ENCODE measurements around the gene SLC25A13. TPM values are rescaled to one million over a fixed set of nuclear protein-coding genes. Genes with fewer than 3 reads are reported as not detected.

SLC25A13 gene
- total and polyA plus RNA-seq, 9 of the 15 experiments (the other 6 are each of a cell fraction or from before 2014, with no cell fraction given): 21.4 to 80.2 (median 58.7) TPM

GRCh38 chr7:96321658-96322372 lies at the start of gene SLC25A13 (continued):
- TF ChIP-seq, protein P1, sequence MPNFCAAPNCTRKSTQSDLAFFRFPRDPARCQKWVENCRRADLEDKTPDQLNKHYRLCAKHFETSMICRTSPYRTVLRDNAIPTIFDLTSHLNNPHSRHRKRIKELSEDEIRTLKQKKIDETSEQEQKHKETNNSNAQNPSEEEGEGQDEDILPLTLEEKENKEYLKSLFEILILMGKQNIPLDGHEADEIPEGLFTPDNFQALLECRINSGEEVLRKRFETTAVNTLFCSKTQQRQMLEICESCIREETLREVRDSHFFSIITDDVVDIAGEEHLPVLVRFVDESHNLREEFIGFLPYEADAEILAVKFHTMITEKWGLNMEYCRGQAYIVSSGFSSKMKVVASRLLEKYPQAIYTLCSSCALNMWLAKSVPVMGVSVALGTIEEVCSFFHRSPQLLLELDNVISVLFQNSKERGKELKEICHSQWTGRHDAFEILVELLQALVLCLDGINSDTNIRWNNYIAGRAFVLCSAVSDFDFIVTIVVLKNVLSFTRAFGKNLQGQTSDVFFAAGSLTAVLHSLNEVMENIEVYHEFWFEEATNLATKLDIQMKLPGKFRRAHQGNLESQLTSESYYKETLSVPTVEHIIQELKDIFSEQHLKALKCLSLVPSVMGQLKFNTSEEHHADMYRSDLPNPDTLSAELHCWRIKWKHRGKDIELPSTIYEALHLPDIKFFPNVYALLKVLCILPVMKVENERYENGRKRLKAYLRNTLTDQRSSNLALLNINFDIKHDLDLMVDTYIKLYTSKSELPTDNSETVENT (CRISPR knock-in tag; IDR thresholded peaks at IDR 0.05): no peak; the same call in 1 of the 2 replicates
- TF ChIP-seq ZFPM2 (CRISPR knock-in tag; IDR thresholded peaks at IDR 0.05) (0 out of 2 replicates have a peak, but pooled peaks have one; percentile 76), ZZZ3 (IDR thresholded peaks at IDR 0.05) (no peak), KDM1A (IDR thresholded peaks at IDR 0.05) (no peak), GABPB1 (CRISPR knock-in tag; IDR thresholded peaks at IDR 0.05) (peak; percentile 82), ERF (CRISPR knock-in tag; IDR thresholded peaks at IDR 0.05) (no peak; the same call in 1 of the 2 replicates), PRPF4 (IDR thresholded peaks at IDR 0.05; ENCODE audit: insufficient read depth, low read depth, low read length, poor library complexity, severe bottlenecking) (peak; percentile 78), YBX1 (IDR thresholded peaks at IDR 0.05) (no peak), RBM39 (optimal IDR thresholded peaks at IDR 0.05; ENCODE audit: low read depth, low read length) (peak; percentile 3), STAT5A (IDR thresholded peaks at IDR 0.05; ENCODE audit: borderline replicate concordance, low read length) (no peak), CHD2 (IDR thresholded peaks at IDR 0.05; ENCODE audit: low read depth, low read length) (peak; percentile 31; the same call in 1 of the 2 replicates), EHMT2 (IDR thresholded peaks at IDR 0.05) (peak; percentile 98), MEF2D (tag; conservative IDR thresholded peaks at IDR 0.05; ENCODE audit: low read depth) (no peak), ZC3H4 (CRISPR knock-in tag; IDR thresholded peaks at IDR 0.05; ENCODE audit: borderline replicate concordance) (peak; percentile 19; the same call in 1 of the 2 replicates)
- TF ChIP-seq, protein P2, sequence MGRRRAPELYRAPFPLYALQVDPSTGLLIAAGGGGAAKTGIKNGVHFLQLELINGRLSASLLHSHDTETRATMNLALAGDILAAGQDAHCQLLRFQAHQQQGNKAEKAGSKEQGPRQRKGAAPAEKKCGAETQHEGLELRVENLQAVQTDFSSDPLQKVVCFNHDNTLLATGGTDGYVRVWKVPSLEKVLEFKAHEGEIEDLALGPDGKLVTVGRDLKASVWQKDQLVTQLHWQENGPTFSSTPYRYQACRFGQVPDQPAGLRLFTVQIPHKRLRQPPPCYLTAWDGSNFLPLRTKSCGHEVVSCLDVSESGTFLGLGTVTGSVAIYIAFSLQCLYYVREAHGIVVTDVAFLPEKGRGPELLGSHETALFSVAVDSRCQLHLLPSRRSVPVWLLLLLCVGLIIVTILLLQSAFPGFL (CRISPR knock-in tag; IDR thresholded peaks at IDR 0.05): 0 out of 2 replicates have a peak, but pooled peaks have one; percentile 69
- TF ChIP-seq, protein P3, sequence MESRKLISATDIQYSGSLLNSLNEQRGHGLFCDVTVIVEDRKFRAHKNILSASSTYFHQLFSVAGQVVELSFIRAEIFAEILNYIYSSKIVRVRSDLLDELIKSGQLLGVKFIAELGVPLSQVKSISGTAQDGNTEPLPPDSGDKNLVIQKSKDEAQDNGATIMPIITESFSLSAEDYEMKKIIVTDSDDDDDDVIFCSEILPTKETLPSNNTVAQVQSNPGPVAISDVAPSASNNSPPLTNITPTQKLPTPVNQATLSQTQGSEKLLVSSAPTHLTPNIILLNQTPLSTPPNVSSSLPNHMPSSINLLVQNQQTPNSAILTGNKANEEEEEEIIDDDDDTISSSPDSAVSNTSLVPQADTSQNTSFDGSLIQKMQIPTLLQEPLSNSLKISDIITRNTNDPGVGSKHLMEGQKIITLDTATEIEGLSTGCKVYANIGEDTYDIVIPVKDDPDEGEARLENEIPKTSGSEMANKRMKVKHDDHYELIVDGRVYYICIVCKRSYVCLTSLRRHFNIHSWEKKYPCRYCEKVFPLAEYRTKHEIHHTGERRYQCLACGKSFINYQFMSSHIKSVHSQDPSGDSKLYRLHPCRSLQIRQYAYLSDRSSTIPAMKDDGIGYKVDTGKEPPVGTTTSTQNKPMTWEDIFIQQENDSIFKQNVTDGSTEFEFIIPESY (CRISPR knock-in tag; IDR thresholded peaks at IDR 0.05): peak; percentile 84
- TF ChIP-seq, protein P4, sequence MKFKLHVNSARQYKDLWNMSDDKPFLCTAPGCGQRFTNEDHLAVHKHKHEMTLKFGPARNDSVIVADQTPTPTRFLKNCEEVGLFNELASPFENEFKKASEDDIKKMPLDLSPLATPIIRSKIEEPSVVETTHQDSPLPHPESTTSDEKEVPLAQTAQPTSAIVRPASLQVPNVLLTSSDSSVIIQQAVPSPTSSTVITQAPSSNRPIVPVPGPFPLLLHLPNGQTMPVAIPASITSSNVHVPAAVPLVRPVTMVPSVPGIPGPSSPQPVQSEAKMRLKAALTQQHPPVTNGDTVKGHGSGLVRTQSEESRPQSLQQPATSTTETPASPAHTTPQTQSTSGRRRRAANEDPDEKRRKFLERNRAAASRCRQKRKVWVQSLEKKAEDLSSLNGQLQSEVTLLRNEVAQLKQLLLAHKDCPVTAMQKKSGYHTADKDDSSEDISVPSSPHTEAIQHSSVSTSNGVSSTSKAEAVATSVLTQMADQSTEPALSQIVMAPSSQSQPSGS (CRISPR knock-in tag; IDR thresholded peaks at IDR 0.05): no peak
- TF ChIP-seq, protein P5, sequence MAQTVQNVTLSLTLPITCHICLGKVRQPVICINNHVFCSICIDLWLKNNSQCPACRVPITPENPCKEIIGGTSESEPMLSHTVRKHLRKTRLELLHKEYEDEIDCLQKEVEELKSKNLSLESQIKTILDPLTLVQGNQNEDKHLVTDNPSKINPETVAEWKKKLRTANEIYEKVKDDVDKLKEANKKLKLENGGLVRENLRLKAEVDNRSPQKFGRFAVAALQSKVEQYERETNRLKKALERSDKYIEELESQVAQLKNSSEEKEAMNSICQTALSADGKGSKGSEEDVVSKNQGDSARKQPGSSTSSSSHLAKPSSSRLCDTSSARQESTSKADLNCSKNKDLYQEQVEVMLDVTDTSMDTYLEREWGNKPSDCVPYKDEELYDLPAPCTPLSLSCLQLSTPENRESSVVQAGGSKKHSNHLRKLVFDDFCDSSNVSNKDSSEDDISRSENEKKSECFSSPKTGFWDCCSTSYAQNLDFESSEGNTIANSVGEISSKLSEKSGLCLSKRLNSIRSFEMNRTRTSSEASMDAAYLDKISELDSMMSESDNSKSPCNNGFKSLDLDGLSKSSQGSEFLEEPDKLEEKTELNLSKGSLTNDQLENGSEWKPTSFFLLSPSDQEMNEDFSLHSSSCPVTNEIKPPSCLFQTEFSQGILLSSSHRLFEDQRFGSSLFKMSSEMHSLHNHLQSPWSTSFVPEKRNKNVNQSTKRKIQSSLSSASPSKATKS (CRISPR knock-in tag; IDR thresholded peaks at IDR 0.05): no peak

Measured in K562 (cell line).